ENCODE measurements around the gene RPS18. TPM values are rescaled to one million over a fixed set of nuclear protein-coding genes. Genes with fewer than 3 reads are reported as not detected.

The RPS18 gene
- total and polyA plus RNA-seq, 2 of the 13 experiments (the other 11 are each of a cell fraction or from before 2014, with no cell fraction given) = 3,896 to 5,806 TPM

DNA sequence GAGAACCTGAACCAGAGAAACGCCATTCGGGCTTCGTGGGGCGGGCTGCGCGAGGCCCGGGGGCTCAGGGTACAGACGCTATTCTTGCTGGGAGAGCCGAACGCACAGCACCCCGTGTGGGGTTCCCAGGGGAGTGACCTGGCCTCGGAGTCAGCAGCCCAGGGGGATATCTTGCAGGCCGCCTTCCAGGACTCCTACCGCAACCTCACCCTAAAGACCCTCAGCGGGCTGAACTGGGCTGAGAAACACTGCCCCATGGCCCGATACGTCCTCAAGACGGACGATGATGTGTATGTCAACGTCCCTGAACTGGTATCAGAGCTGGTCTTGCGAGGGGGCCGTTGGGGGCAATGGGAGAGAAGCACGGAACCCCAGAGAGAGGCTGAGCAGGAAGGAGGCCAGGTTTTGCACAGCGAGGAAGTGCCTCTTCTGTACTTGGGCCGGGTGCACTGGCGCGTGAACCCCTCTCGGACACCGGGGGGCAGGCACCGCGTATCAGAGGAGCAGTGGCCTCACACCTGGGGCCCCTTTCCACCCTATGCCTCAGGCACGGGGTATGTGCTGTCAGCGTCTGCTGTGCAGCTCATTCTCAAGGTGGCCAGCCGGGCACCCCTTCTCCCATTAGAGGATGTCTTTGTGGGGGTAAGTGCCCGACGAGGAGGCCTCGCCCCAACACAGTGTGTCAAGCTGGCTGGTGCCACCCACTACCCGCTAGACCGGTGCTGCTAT, 6.0 kb downstream of the RPS18 start (continued):
- TF ChIP-seq, protein P1, sequence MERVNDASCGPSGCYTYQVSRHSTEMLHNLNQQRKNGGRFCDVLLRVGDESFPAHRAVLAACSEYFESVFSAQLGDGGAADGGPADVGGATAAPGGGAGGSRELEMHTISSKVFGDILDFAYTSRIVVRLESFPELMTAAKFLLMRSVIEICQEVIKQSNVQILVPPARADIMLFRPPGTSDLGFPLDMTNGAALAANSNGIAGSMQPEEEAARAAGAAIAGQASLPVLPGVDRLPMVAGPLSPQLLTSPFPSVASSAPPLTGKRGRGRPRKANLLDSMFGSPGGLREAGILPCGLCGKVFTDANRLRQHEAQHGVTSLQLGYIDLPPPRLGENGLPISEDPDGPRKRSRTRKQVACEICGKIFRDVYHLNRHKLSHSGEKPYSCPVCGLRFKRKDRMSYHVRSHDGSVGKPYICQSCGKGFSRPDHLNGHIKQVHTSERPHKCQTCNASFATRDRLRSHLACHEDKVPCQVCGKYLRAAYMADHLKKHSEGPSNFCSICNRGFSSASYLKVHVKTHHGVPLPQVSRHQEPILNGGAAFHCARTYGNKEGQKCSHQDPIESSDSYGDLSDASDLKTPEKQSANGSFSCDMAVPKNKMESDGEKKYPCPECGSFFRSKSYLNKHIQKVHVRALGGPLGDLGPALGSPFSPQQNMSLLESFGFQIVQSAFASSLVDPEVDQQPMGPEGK (CRISPR knock-in tag; IDR thresholded peaks at IDR 0.05) = peak; percentile 11; the same call in 1 of the 2 replicates

DNA sequence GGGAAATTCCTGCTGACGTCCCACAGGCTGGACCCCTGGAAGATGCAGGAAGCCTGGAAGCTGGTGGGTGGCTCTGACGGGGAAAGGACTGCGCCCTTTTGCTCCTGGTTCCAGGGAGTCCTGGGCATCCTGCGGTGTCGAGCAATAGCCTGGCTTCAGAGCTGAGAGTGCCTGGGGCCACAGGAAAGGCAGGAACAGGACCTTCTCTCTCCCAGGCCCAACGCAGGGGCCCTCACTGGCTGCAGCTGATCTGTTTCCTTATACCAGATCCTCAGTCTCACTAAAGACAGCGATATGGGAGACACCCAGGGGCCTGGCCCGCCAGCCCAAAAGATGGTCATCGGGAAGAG, 6.5 kb downstream of the RPS18 start:
- H3K4me3 ChIP-seq (replicated peaks in 1 of 3; ENCODE audit: insufficient read depth in 1 of 3, low read depth in 2 of 3, low read length in 3 of 3) = no peak overlapping the region
- no peaks in the 10 kb centered on the region for H3K9me3 ChIP-seq (ENCODE audit: low read length)
- ChIA-PET CTCF (ENCODE audit: low intra/inter-chr PET ratio, low total read pairs) (no interaction called here), POLR2A (interaction anchor here (0.6 to 3.5 kb wide), 7 partner anchors 9 to 79 kb away, joined by 3 to 17 read pairs (median 11); partner anchors contain the start of genes PFDN6, RGL2 and WDR46)
- peaks cover 20 to 65% of the 10 kb centered on the region in 2 experiments for H3K36me3 ChIP-seq (replicated peaks in 1 of 2; ENCODE audit: control insufficient read depth in 1 of 2, insufficient read depth in 2 of 2, low read length in 2 of 2)
- H3K27ac ChIP-seq (ENCODE audit: extremely low read length, insufficient read depth, low read length) = no peak overlapping the region
- no peak overlapping the region for H3K4me2 ChIP-seq (ENCODE audit: low read depth, low read length)
- BruUV-seq (replicated peaks) = no TSS peak
- peaks cover 21% of the 10 kb centered on the region for H3K79me2 ChIP-seq (ENCODE audit: insufficient read depth, low read length)
- H4K20me1 ChIP-seq (ENCODE audit: insufficient read depth, low read length) = peaks cover 28% of the 10 kb centered on the region
- in situ Hi-C loops (cut with HindIII; ENCODE audit: extremely low pct_ligation_motif_present, low pct_unique_long_range_greater_than_20kb) (loop anchor here (25.0 kb wide), 1 partner anchor 134 kb away; the partner anchor contains the start of genes CUTA, PHF1 and SYNGAP1), intact Hi-C loops (cut with micrococcal nuclease; ENCODE audit: unreplicated experiment) (no loop called here)
- FAIRE-seq = no peak
- ATAC-seq = no peak; the same call in 1 of the 3 replicates
- H3K27me3 ChIP-seq (ENCODE audit: control insufficient read depth in 1 of 2, insufficient read depth in 2 of 2, low read length in 2 of 2) = no peaks in the 10 kb centered on the region
- H2AFZ ChIP-seq (ENCODE audit: low read length) = no peak overlapping the region
- H3K9ac ChIP-seq (ENCODE audit: insufficient read depth, low read depth, low read length) = no peak overlapping the region
- TF ChIP-seq SNRNP70 (IDR thresholded peaks at IDR 0.05; ENCODE audit: low read depth, low read length) (no peak), SNAPC2 (CRISPR knock-in tag; IDR thresholded peaks at IDR 0.05) (no peak), TBX3 (IDR thresholded peaks at IDR 0.05; ENCODE audit: borderline replicate concordance) (no peak), ZBTB1 (CRISPR knock-in tag; IDR thresholded peaks at IDR 0.05; ENCODE audit: borderline replicate concordance) (no peak), NCOA2 (CRISPR knock-in tag; IDR thresholded peaks at IDR 0.05) (no peak), SMAD1 (CRISPR knock-in tag; IDR thresholded peaks at IDR 0.05; ENCODE audit: borderline replicate concordance, low read depth) (0 out of 2 replicates have a peak, but pooled peaks have one; percentile 27), ELF3 (CRISPR knock-in tag; IDR thresholded peaks at IDR 0.05) (no peak)
- 89% methylated on average over 9 of the region's 9 CpGs for WGBS (ENCODE audit: low lambda C conversion rate)
- peaks cover 24% of the 10 kb centered on the region for H3K4me1 ChIP-seq (ENCODE audit: insufficient read depth, low read length)
- DNase-seq (ENCODE audit: low spot score) = no peak

Data from HepG2 (cell line).